Smooth muscle cell (in vitro differentiated cells): ENCODE measurements around the gene TUSC7. TPM values are rescaled to one million over a fixed set of nuclear protein-coding genes. Genes with fewer than 3 reads are reported as not detected.
A peak's percentile ranks its signal among the peaks of the same experiment; 100 is the strongest.

ENCODE experiments used
- DNase-seq: peaks from one replicate; lab custom pipeline; 2025; ENCODE audit not compliant: unreplicated experiment; lab: John Stamatoyannopoulos, UW
- H2AFZ ChIP-seq: fragments of 200-600 bp; sonication (generic); 2 replicates; pipeline ENCODE4 v1.6.0; 2016; ENCODE audit warnings: antibody characterized with exemption, low read depth, mild to moderate bottlenecking
- H3F3A ChIP-seq: fragments of 200-600 bp; sonication (generic); 2 replicates; pipeline ENCODE4 v1.6.0; 2017; ENCODE audit warnings: antibody characterized with exemption, low read depth
- H3K27ac ChIP-seq: fragments of 200-600 bp; sonication (generic); 2 replicates; pipeline ENCODE4 v1.5.1; 2016; ENCODE audit warnings: low read depth, mild to moderate bottlenecking
- H3K27me3 ChIP-seq: fragments of 200-600 bp; sonication (generic); 2 replicates; pipeline ENCODE4 v1.6.1; 2016; ENCODE audit warnings: low read depth, mild to moderate bottlenecking
- H3K36me3 ChIP-seq: fragments of 200-600 bp; sonication (generic); 2 replicates; pipeline ENCODE4 v1.5.1; 2016; ENCODE audit warnings: low read depth
- H3K4me1 ChIP-seq: fragments of 200-600 bp; sonication (generic); 2 replicates; pipeline ENCODE4 v1.5.1; 2016; ENCODE audit warnings: low read depth
- H3K4me2 ChIP-seq: fragments of 200-600 bp; sonication (generic); 2 replicates; pipeline ENCODE4 v1.6.0; 2016; ENCODE audit warnings: mild to moderate bottlenecking
- H3K4me3 ChIP-seq: fragments of 200-600 bp; sonication (generic); 2 replicates; pipeline ENCODE4 v1.5.1; 2016; ENCODE audit warnings: mild to moderate bottlenecking
- H3K79me2 ChIP-seq: fragments of 200-600 bp; sonication (generic); 2 replicates; pipeline ENCODE4 v1.6.0; 2016; ENCODE audit warnings: low read depth, mild to moderate bottlenecking
- H3K9ac ChIP-seq: fragments of 200-600 bp; sonication (generic); 2 replicates; pipeline ENCODE4 v1.6.0; 2016; ENCODE audit warnings: low read depth
- H3K9me3 ChIP-seq: fragments of 200-600 bp; sonication (generic); replicated peaks from 2 replicates; pipeline ENCODE4 v1.5.1; 2016; ENCODE audit warnings: low read depth
- H4K20me1 ChIP-seq: fragments of 200-600 bp; sonication (generic); 2 replicates; pipeline ENCODE4 v1.6.0; 2016; ENCODE audit warnings: low read depth
- WGBS: methylation state at CpG from one replicate; pipeline ENCODE4 v1.1.7; 2016; ENCODE audit warnings: low lambda C conversion rate; 5-methylcytosine and 5-hydroxymethylcytosine counted together
- polyA plus RNA-seq: library from polyadenylated mRNA; unstranded; fragments of >200 nt; fragmentation: Nextera tagmentation; extraction: Ambion mirVana; gene quantifications from 2 replicates; pipeline ENCODE4 v1.2.1, GENCODE V29; 2016
- total RNA-seq: library from RNA; depleted of rRNA; stranded (reverse); fragments of >200 nt; gene quantifications from 2 replicates; pipeline ENCODE4 v1.2.3, GENCODE V29; 2014
- TF ChIP-seq, protein P1 (sequence below): fragments of 200-600 bp; sonication (generic); IDR thresholded peaks from 2 replicates; pipeline ENCODE4 v1.5.1; 2017; ENCODE audit warnings: borderline replicate concordance, mild to moderate bottlenecking, antibody characterized with exemption; ENCODE audit not compliant: insufficient read depth, poor library complexity, severe bottlenecking

The TUSC7 gene
- total and polyA plus RNA-seq, 2 experiments from 2014 or later = 0.42 TPM; not detected in 1

GRCh38 chr3:116739678-116740077 is 30.1 kb downstream of the TUSC7 start:
- Histone ChIP-seq H3K79me2 (no peaks in the 10 kb centered on the region), H2AFZ (no peak overlapping the region), H3K27ac (no peak overlapping the region), H3K4me2 (no peak overlapping the region), H3K9me3 (no peaks in the 10 kb centered on the region), H3K9ac (no peak overlapping the region), H3F3A (no peaks in the 10 kb centered on the region), H3K4me1 (peaks cover 12% of the 10 kb centered on the region), H3K27me3 (no peaks in the 10 kb centered on the region), H4K20me1 (no peaks in the 10 kb centered on the region), H3K36me3 (no peaks in the 10 kb centered on the region), H3K4me3 (no peak overlapping the region)
- WGBS = 67% methylated on average over 2 of the region's 2 CpGs
- DNase-seq = no peak
- TF ChIP-seq, protein P1, sequence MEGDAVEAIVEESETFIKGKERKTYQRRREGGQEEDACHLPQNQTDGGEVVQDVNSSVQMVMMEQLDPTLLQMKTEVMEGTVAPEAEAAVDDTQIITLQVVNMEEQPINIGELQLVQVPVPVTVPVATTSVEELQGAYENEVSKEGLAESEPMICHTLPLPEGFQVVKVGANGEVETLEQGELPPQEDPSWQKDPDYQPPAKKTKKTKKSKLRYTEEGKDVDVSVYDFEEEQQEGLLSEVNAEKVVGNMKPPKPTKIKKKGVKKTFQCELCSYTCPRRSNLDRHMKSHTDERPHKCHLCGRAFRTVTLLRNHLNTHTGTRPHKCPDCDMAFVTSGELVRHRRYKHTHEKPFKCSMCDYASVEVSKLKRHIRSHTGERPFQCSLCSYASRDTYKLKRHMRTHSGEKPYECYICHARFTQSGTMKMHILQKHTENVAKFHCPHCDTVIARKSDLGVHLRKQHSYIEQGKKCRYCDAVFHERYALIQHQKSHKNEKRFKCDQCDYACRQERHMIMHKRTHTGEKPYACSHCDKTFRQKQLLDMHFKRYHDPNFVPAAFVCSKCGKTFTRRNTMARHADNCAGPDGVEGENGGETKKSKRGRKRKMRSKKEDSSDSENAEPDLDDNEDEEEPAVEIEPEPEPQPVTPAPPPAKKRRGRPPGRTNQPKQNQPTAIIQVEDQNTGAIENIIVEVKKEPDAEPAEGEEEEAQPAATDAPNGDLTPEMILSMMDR = no peak

DNA sequence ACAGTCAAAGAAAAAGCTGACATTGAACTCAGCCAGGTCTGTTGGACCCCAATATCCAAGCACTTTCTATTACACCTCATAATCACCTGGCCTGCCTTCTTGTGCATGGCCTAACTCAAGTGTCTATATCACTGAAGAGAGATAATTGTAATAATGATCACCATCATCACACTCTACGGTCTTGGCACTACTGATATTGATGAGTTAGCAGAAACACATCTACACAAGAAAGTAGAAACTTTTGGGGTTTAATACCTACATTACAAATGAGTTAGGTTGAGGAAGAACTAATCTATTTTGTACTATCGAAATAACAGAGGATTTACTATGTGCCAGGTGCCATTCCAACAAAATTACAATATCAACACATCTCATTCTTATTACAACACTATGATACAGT is 30.7 kb downstream of the TUSC7 start:
- Histone ChIP-seq H3F3A (no peaks in the 10 kb centered on the region), H3K36me3 (no peaks in the 10 kb centered on the region), H3K27ac (no peak overlapping the region), H3K4me1 (peaks cover 12% of the 10 kb centered on the region), H3K4me2 (no peak overlapping the region), H3K4me3 (no peak overlapping the region), H4K20me1 (no peaks in the 10 kb centered on the region), H2AFZ (no peak overlapping the region), H3K27me3 (no peaks in the 10 kb centered on the region), H3K9ac (no peak overlapping the region), H3K79me2 (no peaks in the 10 kb centered on the region), H3K9me3 (no peaks in the 10 kb centered on the region)
- TF ChIP-seq, protein P1 = no peak
- DNase-seq = no peak
- WGBS = 91% methylated on average over 2 of the region's 2 CpGs

GRCh38 chr3:116741467-116741866 is 31.9 kb downstream of the TUSC7 start:
- H3K27ac ChIP-seq = no peak overlapping the region
- no peak overlapping the region for H3K9ac ChIP-seq
- H3K9me3 ChIP-seq = no peaks in the 10 kb centered on the region
- peaks cover 12% of the 10 kb centered on the region for H3K4me1 ChIP-seq
- no peak for DNase-seq
- TF ChIP-seq, protein P1 = no peak
- H2AFZ ChIP-seq = peak overlapping the region; percentile 0
- 8% methylated on average over 1 of the region's 1 CpG for WGBS
- no peaks in the 10 kb centered on the region for H4K20me1 ChIP-seq
- no peaks in the 10 kb centered on the region for H3K27me3 ChIP-seq
- H3K4me3 ChIP-seq = no peak overlapping the region
- H3K79me2 ChIP-seq = no peaks in the 10 kb centered on the region
- H3K36me3 ChIP-seq = no peaks in the 10 kb centered on the region
- H3K4me2 ChIP-seq = no peak overlapping the region
- no peaks in the 10 kb centered on the region for H3F3A ChIP-seq

- Histone ChIP-seq H2AFZ (no peak overlapping the region), H3K9ac (no peak overlapping the region), H3K9me3 (no peaks in the 10 kb centered on the region), H4K20me1 (no peaks in the 10 kb centered on the region), H3K79me2 (no peaks in the 10 kb centered on the region), H3K4me1 (peaks cover 12% of the 10 kb centered on the region), H3F3A (no peaks in the 10 kb centered on the region), H3K36me3 (no peaks in the 10 kb centered on the region), H3K4me2 (no peak overlapping the region), H3K27ac (no peak overlapping the region), H3K27me3 (no peaks in the 10 kb centered on the region), H3K4me3 (no peak overlapping the region)
- DNase-seq = no peak
- TF ChIP-seq, protein P1 = no peak
These were observed 33.5 kb downstream of the TUSC7 start for GRCh38 chr3:116743062-116743461.
